Liver (tissue), 9 donors: Measurements from ENCODE around the gene KRT84. TPM values are rescaled to one million over a fixed set of nuclear protein-coding genes. Genes with fewer than 3 reads are reported as not detected.

Experiments used
- DNase-seq: peaks from one replicate; pipeline ENCODE4 v3.0.0-alpha.2; 2017; ENCODE audit warnings: low spot score
- H3K27ac ChIP-seq, 2 donors: one replicate each; pipeline ENCODE4 v1.7.0; 2013; ENCODE audit warnings: inconsistent platforms in 2 of 2, low read length in 2 of 2, control low read depth in 1 of 2, low read depth in 1 of 2, mild to moderate bottlenecking in 1 of 2
- H3K27me3 ChIP-seq, 4 donors: one replicate each; pipeline versions ENCODE4 v1.6.1 to v1.7.0; 2013; ENCODE audit warnings: low read length in 3 of 4, inconsistent platforms in 1 of 4, mild to moderate bottlenecking in 1 of 4, moderate library complexity in 1 of 4; ENCODE audit not compliant: control insufficient read depth in 4 of 4, insufficient read depth in 4 of 4
- H3K36me3 ChIP-seq, 4 donors: one replicate each; pipeline versions ENCODE4 v1.6.1 to v1.7.0; 2013; ENCODE audit warnings: low read length in 3 of 4, mild to moderate bottlenecking in 3 of 4, low read depth in 1 of 4, moderate library complexity in 1 of 4; ENCODE audit not compliant: control insufficient read depth in 4 of 4, insufficient read depth in 3 of 4
- H3K4me1 ChIP-seq, 4 donors: one replicate each; pipeline versions ENCODE4 v1.6.1 to v1.7.0; 2013; ENCODE audit warnings: low read length in 3 of 4, mild to moderate bottlenecking in 3 of 4, moderate library complexity in 1 of 4; ENCODE audit not compliant: control insufficient read depth in 4 of 4, insufficient read depth in 4 of 4
- H3K4me3 ChIP-seq, 3 donors: one replicate each; pipeline versions ENCODE4 v1.6.1 to v1.7.0; 2013; ENCODE audit warnings: low read length in 3 of 3, control low read depth in 1 of 3, low read depth in 1 of 3, mild to moderate bottlenecking in 1 of 3
- H3K9ac ChIP-seq, 2 donors: one replicate each; pipeline ENCODE4 v1.7.0; 2013; ENCODE audit warnings: low read length in 2 of 2, mild to moderate bottlenecking in 2 of 2, moderate library complexity in 2 of 2, control low read depth in 1 of 2, low read depth in 1 of 2
- H3K9me3 ChIP-seq, 4 donors: one replicate each; pipeline versions ENCODE4 v1.6.1 to v1.7.0; 2013; ENCODE audit warnings: low read length in 3 of 4; ENCODE audit not compliant: control insufficient read depth in 4 of 4
- EGR1 ChIP-seq, 2 donors: IDR thresholded peaks; 2 replicates each; pipeline ENCODE4 v1.6.1; 2016 to 2018; ENCODE audit warnings: antibody characterized with exemption in 2 of 2, low read depth in 2 of 2
- FOXA2 ChIP-seq: IDR thresholded peaks from 2 replicates; pipeline ENCODE4 v1.6.1; 2016; ENCODE audit warnings: antibody characterized with exemption
- GABPA ChIP-seq, 2 donors: IDR thresholded peaks in 1 of 2; conservative IDR thresholded peaks in 1 of 2; 2 replicates each; pipeline ENCODE4 v1.6.1; 2016; ENCODE audit warnings: antibody characterized with exemption in 2 of 2, mild to moderate bottlenecking in 1 of 2, moderate library complexity in 1 of 2
- HNF4A ChIP-seq, 2 donors: conservative IDR thresholded peaks; 2 replicates each; pipeline ENCODE4 v1.6.1; 2016; ENCODE audit warnings: antibody characterized with exemption in 2 of 2, mild to moderate bottlenecking in 2 of 2
- HNF4G ChIP-seq: IDR thresholded peaks from 2 replicates; pipeline ENCODE4 v1.6.1; 2016; ENCODE audit warnings: antibody characterized with exemption
- JUND ChIP-seq, 2 donors: IDR thresholded peaks; 2 replicates each; pipeline ENCODE4 v1.6.1; 2016; ENCODE audit warnings: antibody characterized with exemption in 2 of 2
- NR2F2 ChIP-seq: IDR thresholded peaks from 2 replicates; pipeline ENCODE4 v1.6.1; 2016; ENCODE audit warnings: antibody characterized with exemption
- RAD21 ChIP-seq, 2 donors: IDR thresholded peaks; 2 replicates each; pipeline ENCODE4 v1.6.1; 2016; ENCODE audit warnings: antibody characterized with exemption in 2 of 2, mild to moderate bottlenecking in 2 of 2
- RXRA ChIP-seq, 2 donors: IDR thresholded peaks; 2 replicates each; pipeline ENCODE4 v1.6.1; 2017 to 2018; ENCODE audit warnings: antibody characterized with exemption in 2 of 2, mild to moderate bottlenecking in 1 of 2
- SP1 ChIP-seq: IDR thresholded peaks from 2 replicates; pipeline ENCODE4 v1.6.1; 2018; ENCODE audit warnings: antibody characterized with exemption, mild to moderate bottlenecking
- TAF1 ChIP-seq: conservative IDR thresholded peaks from 2 replicates; pipeline ENCODE4 v1.6.1; 2016; ENCODE audit warnings: antibody characterized with exemption, mild to moderate bottlenecking
- YY1 ChIP-seq: IDR thresholded peaks from 2 replicates; pipeline ENCODE4 v1.6.1; 2016; ENCODE audit warnings: antibody characterized with exemption, mild to moderate bottlenecking
- WGBS: extraction: QIAGEN DNeasy Blood & Tissue Kit; methylation state at CpG from one replicate; pipeline ENCODE4 v1.1.7; 2013; 5-methylcytosine and 5-hydroxymethylcytosine counted together
- polyA plus RNA-seq, 2 donors: library from polyadenylated mRNA; stranded (reverse) in 1 of 2; unstranded in 1 of 2; fragments of 200-250 nt in 1 of 2; fragments of >200 nt in 1 of 2; fragmentation: Nextera tagmentation in 1 of 2; extraction: Ambion mirVana in 1 of 2; gene quantifications; one replicate each; pipeline versions ENCODE4 v1.2.1 to v1.2.3, GENCODE V29; 2013 to 2015
- total RNA-seq, 2 donors: library from RNA; depleted of rRNA; stranded (reverse); fragments of >200 nt; gene quantifications; one replicate each; pipeline ENCODE4 v1.2.3, GENCODE V29; 2014
- TF ChIP-seq, protein P1 (sequence below): IDR thresholded peaks from 2 replicates; pipeline ENCODE4 v1.6.1; 2016; ENCODE audit warnings: antibody characterized with exemption
- TF ChIP-seq, protein P2 (sequence below): IDR thresholded peaks from 2 replicates; pipeline ENCODE4 v1.6.1; 2016; ENCODE audit warnings: antibody characterized with exemption
- TF ChIP-seq, protein P3 (sequence below): IDR thresholded peaks from 2 replicates; pipeline ENCODE4 v1.6.1; 2016; ENCODE audit warnings: antibody characterized with exemption, mild to moderate bottlenecking
- TF ChIP-seq, protein P4 (sequence below): fragments of 150-350 bp; IDR thresholded peaks from 2 replicates; pipeline ENCODE4 v1.5.1; 2017; ENCODE audit warnings: improper control_type of control experiment, low read depth, low read length; ENCODE audit not compliant: missing input control
- TF ChIP-seq, protein P5 (sequence below): IDR thresholded peaks from 2 replicates; pipeline ENCODE4 v1.6.1; 2016; ENCODE audit warnings: antibody characterized with exemption
- donor health status: healthy.
- donor health status: healthy.
- donor health status: healthy.
- donor health status: healthy.
- donor health status: healthy.

Gene KRT84
- total and polyA plus RNA-seq, 4 donors, result not detected

DNA sequence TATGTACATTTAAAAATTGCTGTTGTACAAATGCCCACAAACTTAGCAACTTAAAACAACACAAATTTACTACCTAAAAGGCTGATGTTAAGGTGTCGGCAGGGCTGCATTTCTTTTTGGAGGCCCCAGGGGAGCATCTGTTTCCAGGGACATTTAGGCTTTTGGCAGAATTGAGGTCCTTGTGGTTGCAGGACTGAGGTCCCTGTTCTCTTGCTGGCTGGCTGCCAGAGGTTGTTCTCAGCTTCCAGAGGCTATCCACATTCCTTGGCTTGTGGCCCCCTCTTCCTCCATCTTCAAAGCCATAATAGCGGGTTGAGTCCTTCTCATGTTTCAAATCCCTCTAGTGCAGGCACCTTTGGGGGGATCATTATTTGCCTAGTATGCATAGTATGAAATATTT is 41.9 kb downstream of the KRT84 start:
- WGBS, result 98% methylated on average over 2 of the region's 2 CpGs
- no peak overlapping the region for H3K27ac ChIP-seq
- TF ChIP-seq RAD21 (IDR thresholded peaks at IDR 0.05), result no peak

DNA sequence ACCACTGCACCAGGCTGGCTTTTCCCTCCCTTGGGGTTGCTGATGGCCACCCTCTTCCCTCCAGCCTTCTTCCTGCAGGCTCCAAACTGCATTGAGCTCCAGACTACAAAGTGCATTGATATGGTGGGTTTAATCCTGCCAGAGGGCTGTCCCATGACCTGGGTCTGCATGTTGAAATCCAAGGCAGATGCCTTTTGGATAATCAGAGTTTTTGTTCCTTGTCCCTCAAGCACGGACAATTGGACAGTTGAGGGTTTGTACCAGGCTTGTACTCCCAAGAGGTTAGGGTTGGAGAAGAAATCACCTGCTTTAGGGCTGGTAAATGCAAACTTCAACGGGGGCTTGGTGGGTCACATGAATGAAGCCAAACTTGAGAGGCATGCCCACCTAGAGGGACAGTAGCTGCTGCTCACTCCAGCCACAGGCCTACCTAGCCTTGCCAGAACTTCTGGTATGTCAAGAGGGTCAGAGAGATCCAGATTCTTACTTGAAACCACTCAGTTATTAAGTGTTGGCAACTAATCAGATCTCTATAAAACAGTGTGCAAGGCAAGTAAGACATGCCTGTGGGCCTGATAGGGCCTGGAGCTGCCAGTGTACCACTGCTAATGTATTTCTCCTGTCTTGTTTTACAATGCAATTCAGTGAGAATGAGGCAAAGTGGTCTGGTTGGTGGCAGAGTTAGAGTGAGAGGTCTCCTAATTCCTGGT is 42.5 kb downstream of the KRT84 start:
- Histone ChIP-seq H3K4me1 (peaks cover 3 to 6% (median 4%) of the 10 kb centered on the region in 4 donors), H3K4me3 (no peak overlapping the region), H3K27me3 (no peaks in the 10 kb centered on the region), H3K27ac (no peak overlapping the region), H3K36me3 (no peaks in the 10 kb centered on the region), H3K9me3 (peaks cover 0 to 7% (median 0%) of the 10 kb centered on the region in 4 donors), H3K9ac (no peak overlapping the region)
- WGBS, result 90% methylated on average over 2 of the region's 2 CpGs
- no peak for DNase-seq
- TF ChIP-seq, protein P1, sequence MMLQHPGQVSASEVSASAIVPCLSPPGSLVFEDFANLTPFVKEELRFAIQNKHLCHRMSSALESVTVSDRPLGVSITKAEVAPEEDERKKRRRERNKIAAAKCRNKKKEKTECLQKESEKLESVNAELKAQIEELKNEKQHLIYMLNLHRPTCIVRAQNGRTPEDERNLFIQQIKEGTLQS, result no peak
- TF ChIP-seq, protein P2, sequence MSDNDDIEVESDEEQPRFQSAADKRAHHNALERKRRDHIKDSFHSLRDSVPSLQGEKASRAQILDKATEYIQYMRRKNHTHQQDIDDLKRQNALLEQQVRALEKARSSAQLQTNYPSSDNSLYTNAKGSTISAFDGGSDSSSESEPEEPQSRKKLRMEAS, result no peak
- TF ChIP-seq HNF4G (no peak), RXRA (IDR thresholded peaks at IDR 0.05) (no peak), NR2F2 (no peak), HNF4A (conservative IDR thresholded peaks at IDR 0.05) (no peak), SP1 (no peak), YY1 (no peak), FOXA2 (no peak), GABPA (IDR thresholded peaks at IDR 0.05 in 1 of 2, conservative IDR thresholded peaks at IDR 0.05 in 1 of 2) (no peak), JUND (IDR thresholded peaks at IDR 0.05) (no peak), TAF1 (no peak), RAD21 (IDR thresholded peaks at IDR 0.05) (no peak), EGR1 (IDR thresholded peaks at IDR 0.05; ENCODE audit: low read depth in 2 of 2) (no peak)
- TF ChIP-seq, protein P3, sequence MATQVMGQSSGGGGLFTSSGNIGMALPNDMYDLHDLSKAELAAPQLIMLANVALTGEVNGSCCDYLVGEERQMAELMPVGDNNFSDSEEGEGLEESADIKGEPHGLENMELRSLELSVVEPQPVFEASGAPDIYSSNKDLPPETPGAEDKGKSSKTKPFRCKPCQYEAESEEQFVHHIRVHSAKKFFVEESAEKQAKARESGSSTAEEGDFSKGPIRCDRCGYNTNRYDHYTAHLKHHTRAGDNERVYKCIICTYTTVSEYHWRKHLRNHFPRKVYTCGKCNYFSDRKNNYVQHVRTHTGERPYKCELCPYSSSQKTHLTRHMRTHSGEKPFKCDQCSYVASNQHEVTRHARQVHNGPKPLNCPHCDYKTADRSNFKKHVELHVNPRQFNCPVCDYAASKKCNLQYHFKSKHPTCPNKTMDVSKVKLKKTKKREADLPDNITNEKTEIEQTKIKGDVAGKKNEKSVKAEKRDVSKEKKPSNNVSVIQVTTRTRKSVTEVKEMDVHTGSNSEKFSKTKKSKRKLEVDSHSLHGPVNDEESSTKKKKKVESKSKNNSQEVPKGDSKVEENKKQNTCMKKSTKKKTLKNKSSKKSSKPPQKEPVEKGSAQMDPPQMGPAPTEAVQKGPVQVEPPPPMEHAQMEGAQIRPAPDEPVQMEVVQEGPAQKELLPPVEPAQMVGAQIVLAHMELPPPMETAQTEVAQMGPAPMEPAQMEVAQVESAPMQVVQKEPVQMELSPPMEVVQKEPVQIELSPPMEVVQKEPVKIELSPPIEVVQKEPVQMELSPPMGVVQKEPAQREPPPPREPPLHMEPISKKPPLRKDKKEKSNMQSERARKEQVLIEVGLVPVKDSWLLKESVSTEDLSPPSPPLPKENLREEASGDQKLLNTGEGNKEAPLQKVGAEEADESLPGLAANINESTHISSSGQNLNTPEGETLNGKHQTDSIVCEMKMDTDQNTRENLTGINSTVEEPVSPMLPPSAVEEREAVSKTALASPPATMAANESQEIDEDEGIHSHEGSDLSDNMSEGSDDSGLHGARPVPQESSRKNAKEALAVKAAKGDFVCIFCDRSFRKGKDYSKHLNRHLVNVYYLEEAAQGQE, result no peak
- TF ChIP-seq, protein P4, sequence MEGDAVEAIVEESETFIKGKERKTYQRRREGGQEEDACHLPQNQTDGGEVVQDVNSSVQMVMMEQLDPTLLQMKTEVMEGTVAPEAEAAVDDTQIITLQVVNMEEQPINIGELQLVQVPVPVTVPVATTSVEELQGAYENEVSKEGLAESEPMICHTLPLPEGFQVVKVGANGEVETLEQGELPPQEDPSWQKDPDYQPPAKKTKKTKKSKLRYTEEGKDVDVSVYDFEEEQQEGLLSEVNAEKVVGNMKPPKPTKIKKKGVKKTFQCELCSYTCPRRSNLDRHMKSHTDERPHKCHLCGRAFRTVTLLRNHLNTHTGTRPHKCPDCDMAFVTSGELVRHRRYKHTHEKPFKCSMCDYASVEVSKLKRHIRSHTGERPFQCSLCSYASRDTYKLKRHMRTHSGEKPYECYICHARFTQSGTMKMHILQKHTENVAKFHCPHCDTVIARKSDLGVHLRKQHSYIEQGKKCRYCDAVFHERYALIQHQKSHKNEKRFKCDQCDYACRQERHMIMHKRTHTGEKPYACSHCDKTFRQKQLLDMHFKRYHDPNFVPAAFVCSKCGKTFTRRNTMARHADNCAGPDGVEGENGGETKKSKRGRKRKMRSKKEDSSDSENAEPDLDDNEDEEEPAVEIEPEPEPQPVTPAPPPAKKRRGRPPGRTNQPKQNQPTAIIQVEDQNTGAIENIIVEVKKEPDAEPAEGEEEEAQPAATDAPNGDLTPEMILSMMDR, result no peak
- TF ChIP-seq, protein P5, sequence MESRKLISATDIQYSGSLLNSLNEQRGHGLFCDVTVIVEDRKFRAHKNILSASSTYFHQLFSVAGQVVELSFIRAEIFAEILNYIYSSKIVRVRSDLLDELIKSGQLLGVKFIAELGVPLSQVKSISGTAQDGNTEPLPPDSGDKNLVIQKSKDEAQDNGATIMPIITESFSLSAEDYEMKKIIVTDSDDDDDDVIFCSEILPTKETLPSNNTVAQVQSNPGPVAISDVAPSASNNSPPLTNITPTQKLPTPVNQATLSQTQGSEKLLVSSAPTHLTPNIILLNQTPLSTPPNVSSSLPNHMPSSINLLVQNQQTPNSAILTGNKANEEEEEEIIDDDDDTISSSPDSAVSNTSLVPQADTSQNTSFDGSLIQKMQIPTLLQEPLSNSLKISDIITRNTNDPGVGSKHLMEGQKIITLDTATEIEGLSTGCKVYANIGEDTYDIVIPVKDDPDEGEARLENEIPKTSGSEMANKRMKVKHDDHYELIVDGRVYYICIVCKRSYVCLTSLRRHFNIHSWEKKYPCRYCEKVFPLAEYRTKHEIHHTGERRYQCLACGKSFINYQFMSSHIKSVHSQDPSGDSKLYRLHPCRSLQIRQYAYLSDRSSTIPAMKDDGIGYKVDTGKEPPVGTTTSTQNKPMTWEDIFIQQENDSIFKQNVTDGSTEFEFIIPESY, result no peak

More for the DNA sequence above, 41.9 kb downstream of the KRT84 start:
- no peaks in the 10 kb centered on the region for H3K27me3 ChIP-seq
- H3K4me3 ChIP-seq, result no peak overlapping the region
- peaks cover 0 to 7% (median 0%) of the 10 kb centered on the region in 4 donors for H3K9me3 ChIP-seq
- no peak for DNase-seq
- peaks cover 3 to 6% (median 4%) of the 10 kb centered on the region in 4 donors for H3K4me1 ChIP-seq
- H3K9ac ChIP-seq, result no peak overlapping the region
- no peaks in the 10 kb centered on the region for H3K36me3 ChIP-seq
